Cardiac fibroblast (primary cell): ENCODE data around the gene PGA5.
"Not testable (repeated sequence)": the region's sequence is repeated elsewhere in the genome, so short reads cannot be mapped to it uniquely, and the experiment has no call there.

ENCODE experiments used
- DNase-seq, 2 donors: peaks; one replicate each; pipeline versions ENCODE4 v3.0.0 to v3.0.0-alpha.2; 2010; ENCODE audit warnings: low read depth in 2 of 2
- H3K4me3 ChIP-seq, 2 donors: replicated peaks in 1 of 2; 1 replicate in 1 of 2; 2 replicates in 1 of 2; pipeline ENCODE4 v1.5.1; 2011; ENCODE audit warnings: low read depth in 2 of 2, low read length in 2 of 2, mild to moderate bottlenecking in 2 of 2, moderate library complexity in 1 of 2
- TF ChIP-seq, protein P1 (sequence below): IDR thresholded peaks from one replicate; pipeline ENCODE4 v1.5.1; 2011; ENCODE audit warnings: low read depth, mild to moderate bottlenecking, low read length, inconsistent platforms

PGA5 gene

GRCh38 chr11:61240875-61241274 lies at the start of gene PGA5:
TSS of gene PGA5 (plus strand) at chr11:61241175. CDS start at chr11:61241227, 52 bp downstream.
- not testable (repeated sequence) for H3K4me3 ChIP-seq, DNase-seq

- H3K4me3 ChIP-seq: no peak overlapping the region
- TF ChIP-seq, protein P1, sequence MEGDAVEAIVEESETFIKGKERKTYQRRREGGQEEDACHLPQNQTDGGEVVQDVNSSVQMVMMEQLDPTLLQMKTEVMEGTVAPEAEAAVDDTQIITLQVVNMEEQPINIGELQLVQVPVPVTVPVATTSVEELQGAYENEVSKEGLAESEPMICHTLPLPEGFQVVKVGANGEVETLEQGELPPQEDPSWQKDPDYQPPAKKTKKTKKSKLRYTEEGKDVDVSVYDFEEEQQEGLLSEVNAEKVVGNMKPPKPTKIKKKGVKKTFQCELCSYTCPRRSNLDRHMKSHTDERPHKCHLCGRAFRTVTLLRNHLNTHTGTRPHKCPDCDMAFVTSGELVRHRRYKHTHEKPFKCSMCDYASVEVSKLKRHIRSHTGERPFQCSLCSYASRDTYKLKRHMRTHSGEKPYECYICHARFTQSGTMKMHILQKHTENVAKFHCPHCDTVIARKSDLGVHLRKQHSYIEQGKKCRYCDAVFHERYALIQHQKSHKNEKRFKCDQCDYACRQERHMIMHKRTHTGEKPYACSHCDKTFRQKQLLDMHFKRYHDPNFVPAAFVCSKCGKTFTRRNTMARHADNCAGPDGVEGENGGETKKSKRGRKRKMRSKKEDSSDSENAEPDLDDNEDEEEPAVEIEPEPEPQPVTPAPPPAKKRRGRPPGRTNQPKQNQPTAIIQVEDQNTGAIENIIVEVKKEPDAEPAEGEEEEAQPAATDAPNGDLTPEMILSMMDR: no peak
- DNase-seq: no peak
Measured at GRCh38 chr11:61193596-61193995, 47.4 kb upstream of the PGA5 start.

DNA sequence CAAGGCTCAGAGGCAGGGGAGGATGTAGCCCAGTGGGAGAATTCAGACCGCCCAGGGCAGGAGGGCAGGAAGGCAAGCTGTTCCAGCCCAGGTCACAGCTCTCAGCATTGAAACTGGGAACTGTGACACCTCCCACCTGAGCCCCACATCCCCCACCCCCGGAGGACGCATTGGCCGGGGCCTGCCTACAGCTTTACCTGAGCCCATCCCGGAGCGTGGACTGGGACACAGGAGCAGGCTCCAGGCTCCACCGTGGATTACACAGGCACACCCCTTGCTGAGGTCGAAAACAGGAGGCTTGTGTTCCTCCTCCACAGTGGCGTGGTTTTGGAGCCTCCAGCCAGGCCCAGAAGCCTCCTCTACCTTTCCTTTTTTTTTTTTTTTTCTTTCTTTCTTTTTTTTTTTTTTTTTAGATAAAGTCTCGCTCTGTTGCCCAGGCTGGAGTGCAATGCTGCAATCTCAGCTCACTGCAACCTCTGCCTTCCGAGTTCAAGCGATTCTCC lies 46.8 kb upstream of the PGA5 start:
- TF ChIP-seq, protein P1: no peak
- H3K4me3 ChIP-seq: no peak overlapping the region
- no peak for DNase-seq

- DNase-seq: no peak
- H3K4me3 ChIP-seq: no peak overlapping the region
- TF ChIP-seq, protein P1: no peak
Measured at GRCh38 chr11:61194981-61195695, 45.8 kb upstream of the PGA5 start.

DNA sequence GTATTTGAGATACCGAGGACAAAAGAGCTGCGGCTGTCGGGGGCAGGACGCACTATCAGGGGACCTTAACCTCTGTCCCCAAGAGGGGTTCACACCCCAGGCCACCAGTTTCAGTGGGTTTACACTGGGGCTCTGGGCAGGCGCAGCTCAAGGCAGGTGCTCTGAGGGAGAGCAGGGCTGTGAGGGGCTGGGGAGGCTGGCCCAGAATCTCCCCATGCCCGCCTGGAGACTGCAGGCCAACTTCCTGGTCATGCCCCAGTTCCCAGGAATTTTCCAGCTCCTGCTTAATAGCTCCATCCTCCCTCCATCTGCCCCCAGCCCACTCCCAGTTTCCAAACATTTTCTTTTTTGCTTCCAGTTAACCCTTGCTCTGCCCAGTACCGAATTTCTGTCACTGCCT lies 45.3 kb upstream of the PGA5 start:
- H3K4me3 ChIP-seq: no peak overlapping the region
- DNase-seq: no peak
- TF ChIP-seq, protein P1: no peak

DNA sequence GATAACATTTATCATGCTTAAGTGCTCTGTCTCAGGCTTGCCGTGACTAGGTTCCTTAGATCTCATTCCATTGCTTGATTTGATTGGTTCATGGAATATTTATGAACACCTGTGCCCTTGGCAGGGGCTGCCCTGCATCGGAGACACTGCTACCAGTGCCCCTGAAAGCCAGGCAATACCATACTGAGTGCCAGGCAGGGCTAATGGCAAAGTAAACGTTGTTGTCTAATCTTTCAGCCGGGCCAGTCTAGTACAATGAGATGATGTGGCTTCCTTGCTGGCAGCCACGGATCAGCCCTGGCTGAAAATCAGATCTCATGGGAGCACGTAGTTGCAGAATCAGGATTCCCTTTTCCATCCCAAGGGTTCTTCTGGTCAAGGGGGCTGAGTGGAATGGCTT lies 42.6 kb upstream of the PGA5 start:
- DNase-seq: no peak
- TF ChIP-seq, protein P1: no peak
- no peak overlapping the region for H3K4me3 ChIP-seq

GRCh38 chr11:61198948-61199523 lies 41.9 kb upstream of the PGA5 start:
- DNase-seq: no peak
- TF ChIP-seq, protein P1: no peak

More at GRCh38 chr11:61198948-61199523, 41.9 kb upstream of the PGA5 start:
- H3K4me3 ChIP-seq: no peak overlapping the region
